ENCODE measurements around the gene GRAP. TPM values are rescaled to one million over a fixed set of nuclear protein-coding genes. Genes with fewer than 3 reads are reported as not detected.
A peak's percentile ranks its signal among the peaks of the same experiment; 100 is the strongest.

The GRAP gene
- total RNA-seq, 1 donor from 2014 or later, result 8.5 TPM

DNA sequence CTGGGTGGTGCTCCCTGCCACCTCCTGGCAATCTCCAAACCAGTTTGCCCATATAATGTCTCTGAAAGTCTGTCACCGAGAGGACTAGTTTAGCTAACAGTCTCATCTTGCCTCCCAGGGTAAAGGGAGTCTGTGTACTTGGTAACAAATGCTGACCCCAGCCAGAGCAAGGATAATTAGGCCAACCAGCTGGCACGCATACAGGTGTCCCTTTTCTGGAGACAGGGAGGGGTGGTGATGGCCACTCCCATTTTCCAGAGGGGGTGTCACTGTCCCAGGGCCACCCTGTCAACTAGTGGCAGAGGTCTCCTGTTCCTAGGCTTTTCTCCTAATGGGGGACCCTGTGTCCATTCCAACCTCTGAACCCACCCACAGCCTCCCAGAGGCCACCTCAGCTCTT lies 50.3 kb downstream of the GRAP start:
- intact Hi-C loops (cut with DNase I), result no loop called here
- DNase-seq, result no peak
- peaks cover 7% of the 10 kb centered on the region for H3K4me1 ChIP-seq

DNA sequence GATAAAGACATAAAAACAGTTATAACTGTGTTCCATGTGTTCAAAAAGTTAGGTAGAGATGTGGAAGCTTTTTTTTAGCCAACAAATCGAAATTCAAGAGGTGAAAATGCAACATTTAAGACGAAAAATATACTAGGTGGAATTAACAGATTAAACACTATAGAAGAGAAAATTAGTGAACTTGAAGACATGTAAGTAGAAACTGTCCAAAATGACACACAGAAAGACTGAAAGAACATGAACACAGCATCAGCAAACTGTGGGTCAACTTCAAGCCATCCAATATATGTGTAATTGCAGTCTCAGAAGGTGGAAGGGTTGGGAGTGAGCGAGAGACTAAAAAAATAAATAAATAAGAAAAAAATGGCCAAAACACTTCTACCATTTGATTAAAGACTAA lies 51.5 kb downstream of the GRAP start:
- ATAC-seq (no peak), DNase-seq (no peak)
- H3K9me3 ChIP-seq, result no peaks in the 10 kb centered on the region
- peaks cover 7% of the 10 kb centered on the region for H3K4me1 ChIP-seq
- H3K27ac ChIP-seq, result no peak overlapping the region
- H3K36me3 ChIP-seq, result no peaks in the 10 kb centered on the region
- no peak overlapping the region for H3K4me3 ChIP-seq
- TF ChIP-seq CTCF (IDR thresholded peaks at IDR 0.05), result no peak
- intact Hi-C loops (cut with DNase I), result no loop called here
- no peaks in the 10 kb centered on the region for H3K27me3 ChIP-seq (ENCODE audit: low read depth)

More for the DNA sequence above, 50.3 kb downstream of the GRAP start:
- Histone ChIP-seq H3K9me3 (no peaks in the 10 kb centered on the region), H3K27me3 (ENCODE audit: low read depth) (no peaks in the 10 kb centered on the region), H3K36me3 (no peaks in the 10 kb centered on the region), H3K4me3 (no peak overlapping the region), H3K27ac (no peak overlapping the region)
- no peak for ATAC-seq
- TF ChIP-seq CTCF (IDR thresholded peaks at IDR 0.05), result no peak

GRCh38 chr17:18994631-18995030 lies 52.1 kb downstream of the GRAP start:
- TF ChIP-seq CTCF (IDR thresholded peaks at IDR 0.05), result no peak
- Histone ChIP-seq H3K4me3 (no peak overlapping the region), H3K4me1 (peaks cover 7% of the 10 kb centered on the region), H3K9me3 (no peaks in the 10 kb centered on the region), H3K27ac (no peak overlapping the region), H3K36me3 (no peaks in the 10 kb centered on the region), H3K27me3 (ENCODE audit: low read depth) (no peaks in the 10 kb centered on the region)
- DNase-seq, result no peak
- intact Hi-C loops (cut with DNase I), result no loop called here
- no peak for ATAC-seq

DNA sequence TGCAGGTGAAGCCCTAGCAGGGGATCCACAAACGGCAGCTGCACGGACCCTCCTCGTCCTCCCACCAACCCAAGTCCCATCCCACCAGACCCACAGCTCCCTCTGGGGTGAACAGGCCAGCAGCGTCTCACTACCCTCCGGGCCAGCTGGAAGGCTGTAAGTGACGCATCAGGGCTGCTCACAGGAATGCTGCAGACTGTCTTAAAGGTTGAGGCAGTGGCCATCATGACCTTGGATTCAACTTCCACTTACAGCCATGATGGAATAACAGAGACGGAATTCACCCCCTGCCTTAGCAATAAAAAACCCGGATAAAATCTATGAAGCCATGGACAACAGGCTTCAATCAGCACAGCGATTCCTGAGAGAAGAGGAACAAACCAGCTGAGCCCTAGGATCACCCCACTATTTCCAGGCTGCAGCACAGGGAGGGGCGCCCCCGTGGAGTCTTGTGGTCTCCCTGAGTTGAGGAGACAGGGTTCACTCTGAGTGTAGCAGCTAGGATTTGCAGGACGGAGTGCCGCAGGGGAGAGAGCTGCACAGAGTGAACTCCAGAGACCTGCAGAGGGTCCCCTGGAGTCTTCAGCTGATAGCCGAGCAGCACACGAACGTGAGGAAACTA lies 52.7 kb downstream of the GRAP start:
- Histone ChIP-seq H3K4me3 (no peak overlapping the region), H3K4me1 (peaks cover 7% of the 10 kb centered on the region), H3K27me3 (ENCODE audit: low read depth) (no peaks in the 10 kb centered on the region), H3K36me3 (no peaks in the 10 kb centered on the region), H3K9me3 (no peaks in the 10 kb centered on the region), H3K27ac (no peak overlapping the region)
- ATAC-seq (no peak), DNase-seq (no peak)
- no peak for TF ChIP-seq CTCF (IDR thresholded peaks at IDR 0.05)
- intact Hi-C loops (cut with DNase I), result no loop called here

- no peak overlapping the region for H3K4me3 ChIP-seq
- intact Hi-C loops (cut with DNase I), result no loop called here
- ATAC-seq, result peak; percentile 53 to 87
- no peaks in the 10 kb centered on the region for H3K9me3 ChIP-seq
- no peak for TF ChIP-seq CTCF (IDR thresholded peaks at IDR 0.05)
- no peaks in the 10 kb centered on the region for H3K27me3 ChIP-seq (ENCODE audit: low read depth)
- H3K4me1 ChIP-seq, result peaks cover 14% of the 10 kb centered on the region
- H3K27ac ChIP-seq, result no peak overlapping the region
- DNase-seq, result peak; percentile 80
- no peaks in the 10 kb centered on the region for H3K36me3 ChIP-seq
Measured at GRCh38 chr17:18992454-18993130, 54.2 kb downstream of the GRAP start.

All from lower lobe of right lung (tissue), 2 donors.